Stimulated activated effector memory CD8-positive, alpha-beta T cell treated with anti-CD3 and anti-CD28 coated beads, Interleukin-12 subunit alpha, Interleukin-12 subunit beta, amount 100 ng/mL, for 72 hours (primary cell): ENCODE data around the gene GRID1.

ENCODE experiments used
- ATAC-seq: fragments of 150-1000 bp; cut with Tn5 transposase; 2 replicates; pipeline ENCODE4 v1.10.0; 2021
- DNase-seq, 2 donors: peaks; one replicate each; pipeline ENCODE4 v3.0.0; 2021 to 2022; ENCODE audit warnings: low spot score in 2 of 2
- H3K27ac Mint-ChIP-seq: one replicate; pipeline ENCODE4 v1.8.0; 2022; ENCODE audit warnings: mild to moderate bottlenecking, mixed read lengths
- H3K36me3 Mint-ChIP-seq: one replicate; pipeline ENCODE4 v1.8.0; 2022; ENCODE audit warnings: mild to moderate bottlenecking, mixed read lengths
- H3K4me1 Mint-ChIP-seq: one replicate; pipeline ENCODE4 v1.8.0; 2022; ENCODE audit warnings: mixed read lengths
- H3K4me3 Mint-ChIP-seq: one replicate; pipeline ENCODE4 v1.8.0; 2022; ENCODE audit warnings: mild to moderate bottlenecking, mixed read lengths
- H3K9me3 Mint-ChIP-seq: one replicate; pipeline ENCODE4 v1.8.0; 2022; ENCODE audit warnings: mixed read lengths

GRID1 gene

DNA sequence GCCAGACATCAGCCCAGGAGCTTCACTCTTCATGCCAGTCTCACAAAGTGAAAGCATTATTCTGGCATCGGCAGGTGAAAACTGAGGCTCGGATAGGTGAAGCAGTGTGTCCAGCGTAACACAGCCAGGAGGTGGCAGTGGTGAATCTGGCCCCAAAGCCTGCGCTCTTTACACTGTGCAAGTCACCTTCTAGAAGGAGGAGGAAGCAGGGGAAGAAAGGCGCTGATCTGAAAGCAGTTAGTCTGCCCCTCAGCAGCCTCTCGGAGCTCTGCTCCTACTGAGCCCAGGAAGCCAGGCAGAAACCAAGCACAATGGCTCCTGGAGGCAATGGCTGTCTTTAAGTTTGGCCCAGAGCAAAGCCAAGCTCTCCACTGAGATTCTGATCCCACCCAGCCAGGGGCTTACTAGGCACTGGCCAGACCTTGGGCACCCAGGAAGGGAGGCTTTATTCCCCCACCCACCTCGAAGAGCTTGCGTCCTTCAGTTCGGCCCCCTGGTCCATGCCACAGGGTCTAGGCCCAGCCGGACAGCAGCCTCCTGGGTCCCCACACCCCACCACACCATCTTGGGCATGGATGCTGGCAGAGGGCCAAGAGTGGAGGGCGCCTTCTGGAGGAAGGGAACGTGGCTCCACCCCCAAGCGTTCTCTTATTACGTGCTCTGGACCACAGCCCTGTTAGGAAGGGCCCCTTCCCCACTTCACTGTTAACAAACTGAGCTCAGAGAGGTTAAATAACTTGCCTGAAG lies 104.5 kb downstream of the GRID1 start:
- ATAC-seq, result peak; percentile 48
- Mint-ChIP-seq H3K4me1 (peaks cover 6% of the 10 kb centered on the region), H3K36me3 (no peaks in the 10 kb centered on the region), H3K4me3 (no peak overlapping the region), H3K9me3 (no peaks in the 10 kb centered on the region), H3K27ac (no peak overlapping the region)
- no peak for DNase-seq

DNA sequence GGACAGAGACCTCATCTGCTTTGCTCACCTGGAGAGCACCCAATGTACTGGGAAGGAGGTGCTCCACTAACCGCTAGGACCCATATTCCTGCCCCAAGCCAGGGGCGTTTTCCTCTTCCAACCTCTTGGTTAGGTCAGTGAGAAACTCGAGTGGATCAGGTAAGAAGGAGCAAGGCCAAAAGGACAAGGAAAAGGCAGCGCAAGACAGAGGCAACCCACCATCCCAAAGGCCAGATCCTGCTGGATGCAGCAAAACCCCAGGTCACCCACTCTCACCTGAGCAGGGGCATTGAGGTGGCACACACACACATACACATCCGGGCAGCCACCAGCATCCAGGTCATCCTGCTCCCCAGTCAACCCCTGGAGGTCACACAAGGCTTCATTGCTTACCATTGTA lies 105.1 kb downstream of the GRID1 start:
- DNase-seq (no peak), ATAC-seq (no peak)
- peaks cover 6% of the 10 kb centered on the region for H3K4me1 Mint-ChIP-seq
- H3K36me3 Mint-ChIP-seq, result no peaks in the 10 kb centered on the region
- H3K9me3 Mint-ChIP-seq, result no peaks in the 10 kb centered on the region
- no peak overlapping the region for H3K27ac Mint-ChIP-seq
- H3K4me3 Mint-ChIP-seq, result no peak overlapping the region

DNA sequence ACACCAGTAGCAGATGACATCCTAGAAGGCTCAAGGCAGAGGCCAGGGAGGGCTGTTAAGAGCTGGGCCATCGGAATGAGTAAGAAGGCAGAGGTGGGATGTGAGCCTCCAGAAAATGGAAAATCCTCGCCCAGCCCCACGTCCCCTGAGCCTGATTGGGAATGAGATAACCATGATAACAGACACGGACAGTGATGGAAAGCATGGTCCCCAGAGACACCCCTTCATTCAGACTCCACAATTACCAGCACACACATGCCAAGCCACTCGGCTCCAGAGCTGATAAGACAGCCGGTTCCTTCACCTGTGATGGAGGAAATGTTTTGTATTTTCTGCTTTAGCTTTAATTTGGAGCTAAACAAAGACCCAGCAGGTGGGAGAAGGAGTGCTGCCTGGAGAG lies 106.0 kb downstream of the GRID1 start:
- Mint-ChIP-seq H3K36me3 (no peaks in the 10 kb centered on the region), H3K27ac (no peak overlapping the region), H3K9me3 (no peaks in the 10 kb centered on the region), H3K4me3 (no peak overlapping the region), H3K4me1 (no peaks in the 10 kb centered on the region)
- ATAC-seq, result no peak
- DNase-seq, result no peak

DNA sequence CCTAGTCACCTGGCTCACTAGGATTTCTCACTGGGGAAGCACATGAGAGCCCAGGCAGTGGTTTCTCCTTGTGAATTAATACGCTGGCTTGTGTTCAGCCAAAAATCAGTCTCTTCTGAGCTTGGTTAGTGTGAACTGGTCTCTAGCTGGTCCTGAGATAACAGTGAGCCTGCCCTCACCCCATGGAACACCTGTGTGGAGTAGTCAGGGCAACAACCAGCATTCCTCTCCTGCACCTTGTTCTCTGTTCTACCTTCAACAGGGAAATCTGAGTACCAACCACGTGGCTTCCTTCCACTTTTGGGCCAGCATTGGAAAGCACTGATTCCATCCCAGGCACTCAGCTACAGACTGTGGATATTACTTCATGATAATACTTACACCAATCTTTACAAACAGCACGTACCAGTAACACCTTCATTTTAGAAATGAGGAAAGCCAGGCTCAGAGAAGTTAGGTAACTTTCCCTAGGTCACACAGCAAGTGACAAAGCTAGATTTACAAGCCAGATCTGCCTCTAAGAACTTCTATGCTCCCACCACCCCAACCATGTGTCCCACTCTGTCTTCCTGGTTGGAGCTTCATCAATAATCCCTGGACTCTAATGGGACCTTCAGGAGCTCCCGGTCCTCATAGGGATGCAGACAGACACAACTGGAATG lies 106.6 kb downstream of the GRID1 start:
- ATAC-seq (no peak), DNase-seq (no peak)
- H3K36me3 Mint-ChIP-seq, result no peaks in the 10 kb centered on the region
- no peak overlapping the region for H3K4me3 Mint-ChIP-seq
- H3K4me1 Mint-ChIP-seq, result no peaks in the 10 kb centered on the region
- H3K9me3 Mint-ChIP-seq, result no peaks in the 10 kb centered on the region
- H3K27ac Mint-ChIP-seq, result no peak overlapping the region

DNA sequence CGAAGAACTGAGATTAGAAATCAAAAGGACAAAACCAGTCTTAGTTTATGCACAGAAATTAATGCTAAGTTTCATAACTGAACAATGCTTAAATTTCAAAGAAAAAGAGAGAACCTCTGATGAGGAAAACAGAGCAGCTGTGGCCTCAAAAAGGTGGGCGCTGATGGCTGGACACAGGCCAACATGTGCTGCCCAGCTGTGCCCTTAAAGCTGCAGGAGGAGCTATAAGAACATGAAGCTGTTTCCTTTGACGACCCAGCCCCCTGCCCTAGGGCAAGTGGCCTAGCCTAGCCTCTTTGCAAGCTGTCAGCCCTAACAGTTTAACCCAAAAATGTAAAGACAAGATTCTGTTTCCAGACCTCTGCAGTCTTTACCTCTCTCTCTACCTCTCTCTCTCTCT lies 107.7 kb downstream of the GRID1 start:
- no peak for ATAC-seq
- Mint-ChIP-seq H3K4me1 (no peaks in the 10 kb centered on the region), H3K27ac (no peak overlapping the region), H3K4me3 (no peak overlapping the region), H3K36me3 (no peaks in the 10 kb centered on the region), H3K9me3 (no peaks in the 10 kb centered on the region)
- no peak for DNase-seq

DNA sequence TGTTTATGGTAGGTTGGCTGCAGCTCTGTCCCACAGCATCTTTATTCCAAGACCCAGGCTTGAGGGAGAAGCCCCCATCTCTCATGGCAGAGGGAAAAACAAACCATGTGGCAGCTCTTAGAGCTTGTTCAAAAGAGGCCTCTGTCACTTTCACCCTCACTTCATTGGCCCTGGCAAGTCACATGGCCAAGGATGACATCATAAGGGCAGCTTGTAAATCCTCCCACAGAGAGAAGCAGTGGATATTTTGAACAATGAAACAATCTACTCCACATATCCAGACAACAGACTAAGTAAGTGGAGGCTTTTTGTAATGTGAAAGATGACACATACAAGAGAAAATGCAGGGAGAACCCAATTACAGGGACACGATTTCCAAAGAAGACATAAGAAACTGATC lies 108.1 kb downstream of the GRID1 start:
- Mint-ChIP-seq H3K9me3 (no peaks in the 10 kb centered on the region), H3K4me3 (no peak overlapping the region), H3K4me1 (no peaks in the 10 kb centered on the region), H3K27ac (no peak overlapping the region), H3K36me3 (no peaks in the 10 kb centered on the region)
- DNase-seq (no peak), ATAC-seq (no peak)

DNA sequence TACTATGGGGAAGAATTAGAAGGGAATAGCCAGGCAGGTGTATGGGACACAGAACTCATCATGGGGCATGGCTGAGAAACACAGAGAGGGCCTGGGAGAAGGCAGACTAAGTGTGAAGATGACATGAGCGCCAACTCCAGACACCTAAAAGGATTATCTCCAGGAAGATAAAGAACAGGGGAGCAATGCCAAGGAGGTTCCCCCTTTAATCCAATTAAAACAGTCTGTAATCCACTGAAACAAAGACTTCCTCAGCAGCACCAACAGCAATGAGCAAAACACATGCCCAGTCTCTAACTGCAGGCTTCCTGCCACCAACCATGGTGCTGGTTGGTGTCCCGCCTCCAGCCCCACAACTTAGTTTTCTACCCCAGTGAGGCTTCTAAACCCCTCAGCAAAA lies 108.9 kb downstream of the GRID1 start:
- Mint-ChIP-seq H3K27ac (no peak overlapping the region), H3K9me3 (no peaks in the 10 kb centered on the region), H3K36me3 (no peaks in the 10 kb centered on the region), H3K4me3 (no peak overlapping the region), H3K4me1 (no peaks in the 10 kb centered on the region)
- ATAC-seq (no peak), DNase-seq (no peak)

DNA sequence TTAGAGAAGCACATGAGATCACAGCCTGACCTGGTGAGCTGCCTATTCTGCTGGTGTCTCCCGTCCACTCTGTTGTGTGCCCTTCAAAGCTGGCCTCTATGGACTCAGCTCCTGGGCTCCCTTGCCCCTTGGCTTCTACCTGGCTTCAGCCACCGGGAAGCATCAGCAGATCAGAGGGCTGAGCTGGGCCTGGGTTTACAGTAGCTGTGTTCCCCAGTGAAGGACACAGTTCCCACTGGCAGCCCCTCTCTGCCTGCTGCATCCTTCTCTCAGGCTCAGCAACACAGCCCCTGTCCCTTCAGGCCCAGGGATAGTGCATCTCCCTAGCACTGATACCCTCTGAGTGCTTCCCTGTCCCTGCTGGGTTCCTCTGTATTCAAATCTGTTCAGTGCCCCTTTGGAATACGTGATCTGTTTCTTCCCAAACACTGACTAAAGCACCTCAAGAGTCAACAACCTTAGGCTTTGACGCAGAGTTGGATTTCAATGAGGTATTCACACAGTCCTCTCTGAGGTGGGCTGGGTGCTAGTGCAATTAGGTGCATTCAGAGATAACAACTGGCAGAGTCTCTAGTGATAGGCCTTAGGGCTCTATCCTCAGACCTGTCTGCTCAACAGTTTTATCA lies 109.8 kb downstream of the GRID1 start:
- Mint-ChIP-seq H3K36me3 (no peaks in the 10 kb centered on the region), H3K27ac (no peak overlapping the region), H3K4me1 (no peaks in the 10 kb centered on the region), H3K4me3 (no peak overlapping the region), H3K9me3 (no peaks in the 10 kb centered on the region)
- ATAC-seq, result no peak
- DNase-seq, result no peak

DNA sequence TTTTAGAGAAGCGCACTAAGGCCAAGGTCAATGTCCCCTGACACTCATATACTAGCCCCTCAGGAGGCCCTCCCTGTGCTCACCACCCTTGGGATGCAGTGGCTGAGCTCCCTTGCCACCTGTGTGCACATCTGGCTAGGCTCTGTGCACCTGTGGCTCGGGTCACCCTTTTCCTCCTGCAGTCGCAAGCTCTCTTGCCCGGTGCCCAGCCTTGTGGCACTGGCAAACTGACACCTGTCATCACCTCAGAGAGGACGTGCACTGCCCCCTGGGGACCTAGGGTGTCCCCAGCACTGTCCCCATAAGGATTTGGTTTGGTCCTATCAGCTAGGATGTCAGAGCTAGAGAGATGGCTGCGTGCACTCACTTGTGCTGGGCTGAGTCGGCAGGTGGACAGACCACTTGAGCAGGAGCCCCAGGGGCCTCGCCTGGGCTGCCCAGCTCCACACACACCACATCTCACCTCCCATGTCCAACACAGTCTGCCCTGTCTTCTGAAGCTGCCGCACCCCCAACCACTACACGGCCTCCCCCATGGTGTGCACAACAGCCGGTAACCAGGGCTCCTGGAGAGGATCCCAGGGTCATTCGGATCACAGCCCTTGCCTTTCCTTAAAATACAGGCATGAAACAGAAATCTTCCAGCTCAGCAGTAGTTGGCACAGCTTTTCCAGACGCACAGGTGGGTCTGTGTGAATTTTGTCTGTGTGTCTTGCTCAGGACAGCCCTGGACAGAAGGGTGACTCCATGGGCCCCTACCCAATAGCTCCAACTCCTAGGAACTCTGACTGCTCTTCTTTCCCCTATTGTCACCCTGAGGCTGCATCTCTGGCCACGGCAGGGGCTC lies 111.0 kb downstream of the GRID1 start:
- H3K9me3 Mint-ChIP-seq, result no peaks in the 10 kb centered on the region
- H3K36me3 Mint-ChIP-seq, result no peaks in the 10 kb centered on the region
- ATAC-seq (no peak), DNase-seq (no peak)
- no peak overlapping the region for H3K4me3 Mint-ChIP-seq
- H3K27ac Mint-ChIP-seq, result no peak overlapping the region
- no peaks in the 10 kb centered on the region for H3K4me1 Mint-ChIP-seq

DNA sequence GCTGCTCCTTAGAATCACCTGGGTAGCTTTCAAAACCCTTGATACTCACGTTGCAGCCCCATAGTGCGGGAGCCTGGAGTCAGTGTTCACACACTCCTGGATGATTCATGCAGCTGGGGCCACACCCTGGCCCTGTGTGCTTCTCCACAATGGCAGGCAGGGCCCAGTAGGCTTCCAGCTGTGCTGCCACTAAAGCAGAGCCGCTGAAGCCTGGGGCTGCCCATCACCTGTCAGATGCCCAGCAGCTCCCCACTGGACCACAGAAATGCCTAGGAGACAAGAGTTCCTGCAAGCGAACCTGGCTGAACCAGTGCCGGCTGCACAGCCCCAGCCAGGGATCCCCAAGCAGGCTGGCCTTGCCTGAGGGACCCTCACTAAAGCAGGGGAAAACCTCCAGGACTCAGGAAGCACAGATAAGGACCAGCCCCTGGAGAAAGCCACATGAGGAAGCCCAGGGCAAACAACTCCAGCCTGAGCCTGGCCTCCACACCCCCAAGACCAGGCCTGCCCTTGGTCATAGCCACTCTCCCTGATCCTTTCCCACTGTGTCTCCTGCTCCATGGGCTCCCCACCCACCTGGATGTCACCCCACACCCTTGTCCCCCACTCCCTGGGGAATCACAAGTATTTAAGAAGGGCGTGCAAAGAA lies 111.9 kb downstream of the GRID1 start:
- no peaks in the 10 kb centered on the region for H3K36me3 Mint-ChIP-seq
- DNase-seq, result no peak
- no peak overlapping the region for H3K4me3 Mint-ChIP-seq
- no peaks in the 10 kb centered on the region for H3K9me3 Mint-ChIP-seq
- no peak overlapping the region for H3K27ac Mint-ChIP-seq
- no peaks in the 10 kb centered on the region for H3K4me1 Mint-ChIP-seq
- ATAC-seq, result peak; percentile 5

DNA sequence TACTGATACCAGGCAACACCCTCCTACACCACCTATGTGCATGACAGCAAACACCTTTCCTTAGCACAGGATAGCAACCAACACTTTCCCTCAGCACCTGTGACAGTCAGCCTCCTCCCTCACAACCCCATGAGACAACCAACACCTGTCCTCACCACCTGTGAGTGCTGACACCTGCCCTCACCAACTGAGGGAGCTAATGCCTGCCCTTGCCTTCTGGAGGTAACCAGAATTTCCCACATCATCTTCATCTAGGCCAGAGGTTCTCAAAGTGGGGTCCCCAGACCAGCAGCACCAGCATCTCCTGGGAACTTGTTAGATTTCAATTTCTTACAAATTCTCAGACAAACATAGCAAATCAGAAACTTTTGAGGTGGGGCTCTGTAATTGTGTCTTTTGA lies 112.5 kb downstream of the GRID1 start:
- Mint-ChIP-seq H3K4me1 (no peaks in the 10 kb centered on the region), H3K4me3 (no peak overlapping the region), H3K36me3 (no peaks in the 10 kb centered on the region), H3K27ac (no peak overlapping the region), H3K9me3 (no peaks in the 10 kb centered on the region)
- no peak for DNase-seq
- ATAC-seq, result no peak

DNA sequence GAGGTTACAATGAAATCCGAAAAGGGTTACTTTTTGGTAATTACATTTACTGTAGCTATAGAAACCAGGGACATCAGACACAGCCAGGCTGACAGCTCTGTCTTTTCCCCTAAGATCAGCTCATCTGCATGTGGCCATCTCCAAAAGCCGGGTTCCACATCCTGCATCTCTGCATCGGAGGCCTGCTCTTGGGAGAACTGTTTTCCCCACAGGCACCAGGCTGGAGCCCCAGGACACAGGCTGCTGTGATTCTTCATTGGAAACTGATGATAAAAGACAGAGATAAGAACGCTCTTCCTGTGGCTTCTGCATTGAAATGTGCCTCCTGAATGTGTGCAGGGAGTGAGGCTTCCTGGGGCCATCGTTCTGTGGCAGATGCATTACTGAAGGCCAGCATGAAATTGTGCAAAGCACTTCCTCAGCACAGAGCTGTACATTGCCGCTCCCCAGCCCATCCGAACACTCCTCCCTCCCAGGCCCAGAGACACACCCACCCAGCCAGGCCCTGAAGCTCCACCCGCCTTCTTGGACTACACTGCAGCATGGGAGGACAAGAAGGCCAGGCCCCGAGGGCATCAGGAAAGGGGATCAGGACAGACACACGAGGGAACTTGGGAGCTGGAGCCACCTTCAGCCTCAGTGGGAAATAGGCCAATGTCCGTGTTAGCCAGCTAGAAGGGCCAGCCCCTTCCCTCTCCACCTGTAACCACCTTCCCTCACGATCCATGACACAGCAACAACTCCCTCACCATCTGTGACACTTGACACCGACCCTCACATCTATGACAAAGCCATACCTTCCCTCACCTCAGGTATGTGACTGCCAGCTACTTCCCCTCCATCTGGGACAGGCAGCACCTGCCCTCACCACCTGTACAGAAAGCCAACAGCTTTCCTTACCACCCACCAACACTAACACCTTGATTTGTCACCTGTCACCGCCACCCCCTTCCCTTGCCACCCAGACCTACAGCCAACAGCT lies 113.2 kb downstream of the GRID1 start:
- Mint-ChIP-seq H3K4me1 (no peaks in the 10 kb centered on the region), H3K4me3 (no peak overlapping the region), H3K36me3 (no peaks in the 10 kb centered on the region), H3K9me3 (no peaks in the 10 kb centered on the region), H3K27ac (no peak overlapping the region)
- DNase-seq, result no peak
- no peak for ATAC-seq

DNA sequence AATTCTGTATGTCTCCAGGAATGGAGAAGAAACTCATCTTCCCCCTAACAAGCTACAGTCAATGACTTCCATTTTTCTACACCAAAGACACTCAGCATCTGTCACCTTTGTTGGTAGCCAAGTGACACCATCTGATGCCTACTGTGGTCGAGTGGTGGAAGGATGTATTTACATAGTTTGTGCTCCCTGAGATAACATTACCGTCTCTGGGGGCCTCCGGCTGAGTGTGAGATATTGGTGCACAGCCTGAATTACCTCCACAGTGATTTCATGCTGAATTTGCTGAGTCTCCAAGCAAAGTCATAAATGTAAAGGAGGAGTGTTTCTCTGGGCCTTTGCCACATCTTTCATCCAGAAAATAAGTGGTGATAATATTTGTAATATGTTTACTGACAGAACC lies 114.0 kb downstream of the GRID1 start:
- H3K9me3 Mint-ChIP-seq, result no peaks in the 10 kb centered on the region
- no peaks in the 10 kb centered on the region for H3K36me3 Mint-ChIP-seq
- H3K4me3 Mint-ChIP-seq, result no peak overlapping the region
- DNase-seq (no peak), ATAC-seq (no peak)
- H3K27ac Mint-ChIP-seq, result no peak overlapping the region
- no peaks in the 10 kb centered on the region for H3K4me1 Mint-ChIP-seq

DNA sequence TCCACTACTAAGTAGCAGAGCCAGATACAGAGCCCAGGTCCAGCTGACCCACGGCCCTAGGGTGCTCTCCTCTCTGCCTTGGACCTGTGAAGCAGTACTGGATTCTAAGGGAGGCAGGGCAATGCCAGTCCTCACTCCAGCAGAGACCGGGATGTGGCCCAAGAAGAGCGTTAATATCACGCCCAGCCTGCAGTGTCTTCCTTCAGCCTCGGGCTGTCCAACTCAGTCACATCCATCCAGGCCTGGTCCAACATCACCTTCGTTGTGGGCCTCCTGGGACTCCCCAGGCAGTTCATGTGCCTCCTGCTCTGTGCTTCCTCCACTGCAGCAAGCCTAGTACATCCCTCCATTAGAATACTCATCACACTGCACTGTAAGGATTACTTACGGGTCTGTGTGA lies 114.5 kb downstream of the GRID1 start:
- no peaks in the 10 kb centered on the region for H3K36me3 Mint-ChIP-seq
- no peak for ATAC-seq
- no peak overlapping the region for H3K27ac Mint-ChIP-seq
- H3K4me3 Mint-ChIP-seq, result no peak overlapping the region
- no peaks in the 10 kb centered on the region for H3K9me3 Mint-ChIP-seq
- DNase-seq, result no peak
- no peaks in the 10 kb centered on the region for H3K4me1 Mint-ChIP-seq
